Cardiac fibroblast (primary cell): ENCODE data around the gene DDAH1.
"Not testable (repeated sequence)": the region's sequence is repeated elsewhere in the genome, so short reads cannot be mapped to it uniquely, and the experiment has no call there.

Experiments
- DNase-seq, 2 donors: peaks; one replicate each; pipeline versions ENCODE4 v3.0.0 to v3.0.0-alpha.2; 2010; ENCODE audit warnings: low read depth in 2 of 2
- H3K4me3 ChIP-seq, 2 donors: replicated peaks in 1 of 2; 1 replicate in 1 of 2; 2 replicates in 1 of 2; pipeline ENCODE4 v1.5.1; 2011; ENCODE audit warnings: low read depth in 2 of 2, low read length in 2 of 2, mild to moderate bottlenecking in 2 of 2, moderate library complexity in 1 of 2
- CTCF ChIP-seq: IDR thresholded peaks from one replicate; pipeline ENCODE4 v1.5.1; 2011; ENCODE audit warnings: low read depth, mild to moderate bottlenecking, low read length, inconsistent platforms

DDAH1 gene

GRCh38 chr1:85473390-85473789 is 8.4 kb upstream of the DDAH1 start:
- DNase-seq: peak in 1 of 2 donors; percentile 81
- H3K4me3 ChIP-seq: no peak overlapping the region
- TF ChIP-seq CTCF: no peak

DNA sequence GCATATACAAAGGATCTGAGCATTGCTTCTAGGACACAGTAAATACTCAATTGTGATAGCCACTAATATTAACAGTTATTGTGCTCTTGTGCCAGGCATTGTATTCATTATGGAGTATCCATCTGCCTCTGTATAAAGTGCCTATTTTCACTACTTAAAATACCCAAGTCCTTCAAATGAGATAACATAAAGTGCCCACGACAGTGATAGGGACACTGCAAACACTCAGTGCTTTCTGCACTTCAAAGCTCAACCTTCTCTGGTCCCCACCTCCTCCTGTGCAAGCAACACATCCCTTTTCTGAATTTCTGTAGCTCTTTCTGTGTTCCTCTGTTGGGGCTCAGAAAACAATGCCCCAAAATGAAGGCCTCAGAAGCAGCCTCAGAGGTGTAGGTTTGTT is 6.6 kb upstream of the DDAH1 start:
- no peak overlapping the region for H3K4me3 ChIP-seq
- no peak for TF ChIP-seq CTCF
- DNase-seq: no peak

- not testable (repeated sequence) for DNase-seq, H3K4me3 ChIP-seq
Measured at GRCh38 chr1:85470130-85470529, 5.2 kb upstream of the DDAH1 start.

GRCh38 chr1:85467929-85468540 is 3.1 kb upstream of the DDAH1 start:
- DNase-seq: no peak

DNA sequence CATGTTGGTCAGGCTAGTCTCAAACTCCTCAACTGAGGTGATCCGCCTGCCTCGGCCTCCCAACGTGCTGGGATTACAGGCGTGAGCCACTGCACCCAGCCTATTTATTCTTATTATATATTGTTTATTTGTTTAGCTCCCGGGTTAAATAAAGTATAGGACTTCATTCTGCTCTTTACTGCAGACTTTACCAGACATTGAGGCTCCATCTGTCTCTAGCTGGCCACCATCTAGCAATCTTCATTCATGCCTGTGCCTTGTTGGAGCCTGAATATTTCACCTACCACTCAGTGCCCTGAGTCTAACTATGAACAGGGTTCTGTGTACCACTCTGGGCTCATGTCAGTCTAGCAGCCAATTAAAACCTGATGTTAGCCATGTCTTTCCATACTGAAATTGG is 2.1 kb upstream of the DDAH1 start:
- DNase-seq: no peak
- no peak for TF ChIP-seq CTCF
- no peak overlapping the region for H3K4me3 ChIP-seq

More at GRCh38 chr1:85467929-85468540, 3.1 kb upstream of the DDAH1 start:
- no peak overlapping the region for H3K4me3 ChIP-seq
- TF ChIP-seq CTCF: no peak

- DNase-seq: peak in 1 of 2 donors; percentile 28
- peak overlapping the region; percentile 11 to 82 for H3K4me3 ChIP-seq
- no peak for TF ChIP-seq CTCF
Measured at GRCh38 chr1:85465786-85466134, 801 bp upstream of the DDAH1 start.

DNA sequence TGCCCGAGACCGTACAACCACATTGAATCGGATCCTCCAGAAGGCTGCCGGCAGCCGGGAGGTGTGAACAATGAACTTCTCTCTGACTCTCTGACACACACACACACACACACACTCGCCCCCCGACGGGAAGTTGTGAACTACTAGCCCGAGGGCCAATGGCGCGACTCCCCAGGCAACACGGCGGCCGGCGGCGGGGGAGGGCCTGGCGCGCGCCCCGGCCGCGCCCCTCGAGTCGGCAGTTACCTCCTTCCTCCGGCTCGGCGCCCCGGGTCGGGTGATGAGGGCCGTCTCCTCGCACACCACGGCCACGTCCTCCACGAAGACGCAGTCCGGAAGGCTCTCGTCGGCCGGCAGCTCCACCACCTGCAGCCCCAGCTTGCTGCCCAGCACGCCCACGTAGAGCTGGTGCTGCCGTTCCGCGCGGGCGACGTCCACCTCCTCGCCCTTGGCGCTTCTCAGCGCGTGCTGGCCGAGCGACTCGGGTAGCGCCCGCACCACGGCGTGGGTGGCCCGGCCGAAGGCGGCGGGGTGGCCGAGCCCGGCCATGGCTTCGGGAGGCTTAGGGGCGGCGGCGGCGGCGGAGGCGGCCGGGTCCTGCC is 361 bp downstream of the DDAH1 start:
- DNase-seq: peak; percentile 80 to 82
- no peak for TF ChIP-seq CTCF
- peak overlapping the region; percentile 80 to 82 for H3K4me3 ChIP-seq
